WTC11 (cell line): ENCODE results near the gene CSF2. TPM values are rescaled to one million over a fixed set of nuclear protein-coding genes. Genes with fewer than 3 reads are reported as not detected.

Experiments
- ATAC-seq: fragments of 200-7000 bp; cut with Tn5 transposase; 2 replicates; pipeline ENCODE4 v1.10.0; 2021; ENCODE audit warnings: mild to moderate bottlenecking, moderate library complexity
- CTCF ChIA-PET: fragments of 300-600 bp; sonication (Branson Sonifier 250); formaldehyde crosslinking; loops from one replicate; lab custom pipeline; 2021; ENCODE audit warnings: antibody characterized with exemption; lab: Charles Lee
- POLR2A ChIA-PET: fragments of 350-600 bp; sonication (Branson Sonifier 250); formaldehyde crosslinking; loops from one replicate; lab custom pipeline; 2021; ENCODE audit warnings: antibody characterized with exemption; lab: Charles Lee
- DNase-seq: peaks from one replicate; pipeline ENCODE4 v3.0.0; 2021; ENCODE audit warnings: low spot score
- H3K27ac Mint-ChIP-seq: 2 replicates; pipeline ENCODE4 v1.8.0; 2021; ENCODE audit warnings: mixed read lengths
- H3K27me3 Mint-ChIP-seq: 2 replicates; pipeline ENCODE4 v1.8.0; 2021; ENCODE audit warnings: low read depth, mild to moderate bottlenecking, moderate library complexity, mixed read lengths
- H3K36me3 Mint-ChIP-seq: 2 replicates; pipeline ENCODE4 v1.8.0; 2021; ENCODE audit warnings: mixed read lengths
- H3K4me1 Mint-ChIP-seq: 2 replicates; pipeline ENCODE4 v1.8.0; 2022; ENCODE audit warnings: mixed read lengths
- H3K4me3 Mint-ChIP-seq: 2 replicates; pipeline ENCODE4 v1.8.0; 2021; ENCODE audit warnings: mild to moderate bottlenecking, moderate library complexity, mixed read lengths
- H3K9me3 Mint-ChIP-seq: 2 replicates; pipeline ENCODE4 v1.8.0; 2021; ENCODE audit warnings: mixed read lengths
- ATF1 ChIP-seq: sonication (generic); formaldehyde crosslinking; IDR thresholded peaks from 2 replicates; pipeline ENCODE4 v1.8.1; 2023; ENCODE audit warnings: mild to moderate bottlenecking, moderate library complexity, missing genetic modification reagents
- CREM ChIP-seq: sonication (generic); formaldehyde crosslinking; IDR thresholded peaks from 2 replicates; pipeline ENCODE4 v1.8.1; 2022; ENCODE audit warnings: mild to moderate bottlenecking, missing genetic modification reagents, moderate library complexity
- ESRRA ChIP-seq: sonication (generic); formaldehyde crosslinking; IDR thresholded peaks from 2 replicates; pipeline ENCODE4 v1.8.1; 2022; ENCODE audit warnings: mild to moderate bottlenecking, missing genetic modification reagents, borderline replicate concordance
- ETV6 ChIP-seq: sonication (generic); formaldehyde crosslinking; IDR thresholded peaks from 2 replicates; pipeline ENCODE4 v1.8.1; 2022; ENCODE audit warnings: mild to moderate bottlenecking, missing genetic modification reagents
- MXD4 ChIP-seq: fragments of 250-450 bp; sonication (Bioruptor Pico); IDR thresholded peaks from 2 replicates; pipeline ENCODE4 v1.8.0; 2021; ENCODE audit warnings: mild to moderate bottlenecking, moderate library complexity, borderline replicate concordance
- NFATC4 ChIP-seq: fragments of 250-450 bp; sonication (Bioruptor Pico); IDR thresholded peaks from 2 replicates; pipeline ENCODE4 v1.9.0; 2021; ENCODE audit warnings: mild to moderate bottlenecking
- NR1H2 ChIP-seq: sonication (generic); formaldehyde crosslinking; IDR thresholded peaks from 2 replicates; pipeline ENCODE4 v1.9.0; 2021; ENCODE audit warnings: mild to moderate bottlenecking, moderate library complexity, missing genetic modification reagents
- SP1 ChIP-seq: sonication (generic); formaldehyde crosslinking; conservative IDR thresholded peaks from 2 replicates; pipeline ENCODE4 v1.8.1; 2022; ENCODE audit warnings: missing genetic modification reagents
- TEAD4 ChIP-seq: sonication (generic); formaldehyde crosslinking; IDR thresholded peaks from 2 replicates; pipeline ENCODE4 v1.8.0; 2022; ENCODE audit warnings: mild to moderate bottlenecking, missing genetic modification reagents
- ZBTB21 ChIP-seq: sonication (generic); formaldehyde crosslinking; IDR thresholded peaks from 2 replicates; pipeline ENCODE4 v1.8.1; 2023; ENCODE audit warnings: mild to moderate bottlenecking, missing genetic modification reagents, borderline replicate concordance
- ZNF317 ChIP-seq: sonication (generic); formaldehyde crosslinking; IDR thresholded peaks from 2 replicates; pipeline ENCODE4 v1.8.1; 2023; ENCODE audit warnings: low read depth, mild to moderate bottlenecking, moderate library complexity, missing genetic modification reagents, borderline replicate concordance
- ZNF423 ChIP-seq: fragments of 250-450 bp; sonication (Bioruptor Pico); IDR thresholded peaks from 2 replicates; pipeline ENCODE4 v2.1.2; 2022; ENCODE audit warnings: mild to moderate bottlenecking, moderate library complexity
- total RNA-seq: library from RNA; stranded (reverse); gene quantifications from 3 replicates; pipeline ENCODE4 v1.2.3, GENCODE V29; 2021
- TF ChIP-seq, protein P1 (sequence below): sonication (generic); formaldehyde crosslinking; IDR thresholded peaks from 2 replicates; pipeline ENCODE4 v1.8.1; 2023; ENCODE audit warnings: mild to moderate bottlenecking, moderate library complexity, missing genetic modification reagents
- TF ChIP-seq, protein P2 (sequence below): sonication (generic); formaldehyde crosslinking; conservative IDR thresholded peaks from 2 replicates; pipeline ENCODE4 v1.8.1; 2023; ENCODE audit warnings: mild to moderate bottlenecking, low read depth, missing genetic modification reagents, moderate library complexity
- TF ChIP-seq, protein P3 (sequence below): fragments of 250-450 bp; sonication (Bioruptor Pico); IDR thresholded peaks from 2 replicates; pipeline ENCODE4 v1.8.0; 2021; ENCODE audit warnings: mild to moderate bottlenecking
- TF ChIP-seq, protein P4 (sequence below): sonication (generic); formaldehyde crosslinking; IDR thresholded peaks from 2 replicates; pipeline ENCODE4 v1.8.1; 2023; ENCODE audit warnings: mild to moderate bottlenecking, missing genetic modification reagents
- TF ChIP-seq, protein P5 (sequence below): sonication (generic); formaldehyde crosslinking; IDR thresholded peaks from 2 replicates; pipeline ENCODE4 v1.8.1; 2023; ENCODE audit warnings: mild to moderate bottlenecking, missing genetic modification reagents, moderate library complexity
- TF ChIP-seq, protein P6 (sequence below): sonication (generic); formaldehyde crosslinking; IDR thresholded peaks from 2 replicates; pipeline ENCODE4 v1.8.1; 2023; ENCODE audit warnings: mild to moderate bottlenecking, missing genetic modification reagents, moderate library complexity
- TF ChIP-seq, protein P7 (sequence below): sonication (generic); formaldehyde crosslinking; IDR thresholded peaks from 2 replicates; pipeline ENCODE4 v1.8.0; 2023; ENCODE audit warnings: missing genetic modification reagents, mild to moderate bottlenecking, borderline replicate concordance

Gene CSF2
- total RNA-seq, 1 experiment from 2014 or later: not detected

DNA sequence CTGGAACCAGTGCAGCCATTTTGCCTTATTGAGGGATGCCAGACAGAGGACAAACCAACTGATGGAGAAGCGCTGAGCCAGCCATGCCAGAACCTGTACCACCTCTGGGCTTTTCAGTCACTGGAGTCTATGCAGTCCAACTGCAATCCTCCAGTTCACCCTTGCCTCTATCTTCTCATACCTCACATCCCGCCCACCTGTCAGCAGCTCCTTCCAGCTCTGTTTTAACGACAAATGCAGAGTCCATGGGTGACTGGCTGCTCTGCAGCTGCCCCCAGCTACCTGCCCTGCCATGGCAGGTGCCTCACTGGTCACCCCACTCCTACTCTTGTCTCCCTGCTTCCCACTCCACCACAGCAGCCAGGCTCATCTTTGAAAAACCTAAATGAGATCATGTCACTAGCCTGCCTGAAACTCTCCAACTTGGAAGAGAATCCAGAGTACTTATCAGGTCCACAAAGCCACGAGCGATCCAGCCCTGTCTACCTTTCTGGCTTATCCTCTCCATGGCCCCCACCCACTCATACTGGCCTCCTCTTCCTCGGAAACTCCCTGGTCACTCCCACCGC, 48.1 kb upstream of the CSF2 start:
- Mint-ChIP-seq H3K27me3 (no peaks in the 10 kb centered on the region), H3K4me3 (no peak overlapping the region), H3K36me3 (no peaks in the 10 kb centered on the region), H3K4me1 (no peaks in the 10 kb centered on the region)
- DNase-seq: no peak
- TF ChIP-seq ESRRA (CRISPR knock-in tag) (no peak), MXD4 (CRISPR knock-in tag) (no peak), ZBTB21 (CRISPR knock-in tag) (no peak), SP1 (CRISPR knock-in tag) (no peak), ZNF423 (CRISPR knock-in tag) (no peak), ATF1 (no peak), NFATC4 (CRISPR knock-in tag) (no peak), CREM (CRISPR knock-in tag) (no peak), ZNF317 (CRISPR knock-in tag) (no peak), TEAD4 (CRISPR knock-in tag) (no peak), ETV6 (CRISPR knock-in tag) (no peak), NR1H2 (CRISPR knock-in tag) (no peak)
- TF ChIP-seq, protein P1, sequence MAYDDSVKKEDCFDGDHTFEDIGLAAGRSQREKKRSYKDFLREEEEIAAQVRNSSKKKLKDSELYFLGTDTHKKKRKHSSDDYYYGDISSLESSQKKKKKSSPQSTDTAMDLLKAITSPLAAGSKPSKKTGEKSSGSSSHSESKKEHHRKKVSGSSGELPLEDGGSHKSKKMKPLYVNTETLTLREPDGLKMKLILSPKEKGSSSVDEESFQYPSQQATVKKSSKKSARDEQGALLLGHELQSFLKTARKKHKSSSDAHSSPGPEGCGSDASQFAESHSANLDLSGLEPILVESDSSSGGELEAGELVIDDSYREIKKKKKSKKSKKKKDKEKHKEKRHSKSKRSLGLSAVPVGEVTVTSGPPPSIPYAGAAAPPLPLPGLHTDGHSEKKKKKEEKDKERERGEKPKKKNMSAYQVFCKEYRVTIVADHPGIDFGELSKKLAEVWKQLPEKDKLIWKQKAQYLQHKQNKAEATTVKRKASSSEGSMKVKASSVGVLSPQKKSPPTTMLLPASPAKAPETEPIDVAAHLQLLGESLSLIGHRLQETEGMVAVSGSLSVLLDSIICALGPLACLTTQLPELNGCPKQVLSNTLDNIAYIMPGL (CRISPR knock-in tag): no peak
- TF ChIP-seq, protein P2, sequence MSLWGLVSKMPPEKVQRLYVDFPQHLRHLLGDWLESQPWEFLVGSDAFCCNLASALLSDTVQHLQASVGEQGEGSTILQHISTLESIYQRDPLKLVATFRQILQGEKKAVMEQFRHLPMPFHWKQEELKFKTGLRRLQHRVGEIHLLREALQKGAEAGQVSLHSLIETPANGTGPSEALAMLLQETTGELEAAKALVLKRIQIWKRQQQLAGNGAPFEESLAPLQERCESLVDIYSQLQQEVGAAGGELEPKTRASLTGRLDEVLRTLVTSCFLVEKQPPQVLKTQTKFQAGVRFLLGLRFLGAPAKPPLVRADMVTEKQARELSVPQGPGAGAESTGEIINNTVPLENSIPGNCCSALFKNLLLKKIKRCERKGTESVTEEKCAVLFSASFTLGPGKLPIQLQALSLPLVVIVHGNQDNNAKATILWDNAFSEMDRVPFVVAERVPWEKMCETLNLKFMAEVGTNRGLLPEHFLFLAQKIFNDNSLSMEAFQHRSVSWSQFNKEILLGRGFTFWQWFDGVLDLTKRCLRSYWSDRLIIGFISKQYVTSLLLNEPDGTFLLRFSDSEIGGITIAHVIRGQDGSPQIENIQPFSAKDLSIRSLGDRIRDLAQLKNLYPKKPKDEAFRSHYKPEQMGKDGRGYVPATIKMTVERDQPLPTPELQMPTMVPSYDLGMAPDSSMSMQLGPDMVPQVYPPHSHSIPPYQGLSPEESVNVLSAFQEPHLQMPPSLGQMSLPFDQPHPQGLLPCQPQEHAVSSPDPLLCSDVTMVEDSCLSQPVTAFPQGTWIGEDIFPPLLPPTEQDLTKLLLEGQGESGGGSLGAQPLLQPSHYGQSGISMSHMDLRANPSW: no peak
- TF ChIP-seq, protein P3, sequence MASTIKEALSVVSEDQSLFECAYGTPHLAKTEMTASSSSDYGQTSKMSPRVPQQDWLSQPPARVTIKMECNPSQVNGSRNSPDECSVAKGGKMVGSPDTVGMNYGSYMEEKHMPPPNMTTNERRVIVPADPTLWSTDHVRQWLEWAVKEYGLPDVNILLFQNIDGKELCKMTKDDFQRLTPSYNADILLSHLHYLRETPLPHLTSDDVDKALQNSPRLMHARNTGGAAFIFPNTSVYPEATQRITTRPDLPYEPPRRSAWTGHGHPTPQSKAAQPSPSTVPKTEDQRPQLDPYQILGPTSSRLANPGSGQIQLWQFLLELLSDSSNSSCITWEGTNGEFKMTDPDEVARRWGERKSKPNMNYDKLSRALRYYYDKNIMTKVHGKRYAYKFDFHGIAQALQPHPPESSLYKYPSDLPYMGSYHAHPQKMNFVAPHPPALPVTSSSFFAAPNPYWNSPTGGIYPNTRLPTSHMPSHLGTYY (CRISPR knock-in tag): no peak
- TF ChIP-seq, protein P4, sequence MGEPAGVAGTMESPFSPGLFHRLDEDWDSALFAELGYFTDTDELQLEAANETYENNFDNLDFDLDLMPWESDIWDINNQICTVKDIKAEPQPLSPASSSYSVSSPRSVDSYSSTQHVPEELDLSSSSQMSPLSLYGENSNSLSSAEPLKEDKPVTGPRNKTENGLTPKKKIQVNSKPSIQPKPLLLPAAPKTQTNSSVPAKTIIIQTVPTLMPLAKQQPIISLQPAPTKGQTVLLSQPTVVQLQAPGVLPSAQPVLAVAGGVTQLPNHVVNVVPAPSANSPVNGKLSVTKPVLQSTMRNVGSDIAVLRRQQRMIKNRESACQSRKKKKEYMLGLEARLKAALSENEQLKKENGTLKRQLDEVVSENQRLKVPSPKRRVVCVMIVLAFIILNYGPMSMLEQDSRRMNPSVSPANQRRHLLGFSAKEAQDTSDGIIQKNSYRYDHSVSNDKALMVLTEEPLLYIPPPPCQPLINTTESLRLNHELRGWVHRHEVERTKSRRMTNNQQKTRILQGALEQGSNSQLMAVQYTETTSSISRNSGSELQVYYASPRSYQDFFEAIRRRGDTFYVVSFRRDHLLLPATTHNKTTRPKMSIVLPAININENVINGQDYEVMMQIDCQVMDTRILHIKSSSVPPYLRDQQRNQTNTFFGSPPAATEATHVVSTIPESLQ (CRISPR knock-in tag): no peak
- TF ChIP-seq, protein P5, sequence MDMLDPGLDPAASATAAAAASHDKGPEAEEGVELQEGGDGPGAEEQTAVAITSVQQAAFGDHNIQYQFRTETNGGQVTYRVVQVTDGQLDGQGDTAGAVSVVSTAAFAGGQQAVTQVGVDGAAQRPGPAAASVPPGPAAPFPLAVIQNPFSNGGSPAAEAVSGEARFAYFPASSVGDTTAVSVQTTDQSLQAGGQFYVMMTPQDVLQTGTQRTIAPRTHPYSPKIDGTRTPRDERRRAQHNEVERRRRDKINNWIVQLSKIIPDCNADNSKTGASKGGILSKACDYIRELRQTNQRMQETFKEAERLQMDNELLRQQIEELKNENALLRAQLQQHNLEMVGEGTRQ (CRISPR knock-in tag): no peak
- TF ChIP-seq, protein P6, sequence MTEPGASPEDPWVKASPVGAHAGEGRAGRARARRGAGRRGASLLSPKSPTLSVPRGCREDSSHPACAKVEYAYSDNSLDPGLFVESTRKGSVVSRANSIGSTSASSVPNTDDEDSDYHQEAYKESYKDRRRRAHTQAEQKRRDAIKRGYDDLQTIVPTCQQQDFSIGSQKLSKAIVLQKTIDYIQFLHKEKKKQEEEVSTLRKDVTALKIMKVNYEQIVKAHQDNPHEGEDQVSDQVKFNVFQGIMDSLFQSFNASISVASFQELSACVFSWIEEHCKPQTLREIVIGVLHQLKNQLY (CRISPR knock-in tag): no peak
- TF ChIP-seq, protein P7, sequence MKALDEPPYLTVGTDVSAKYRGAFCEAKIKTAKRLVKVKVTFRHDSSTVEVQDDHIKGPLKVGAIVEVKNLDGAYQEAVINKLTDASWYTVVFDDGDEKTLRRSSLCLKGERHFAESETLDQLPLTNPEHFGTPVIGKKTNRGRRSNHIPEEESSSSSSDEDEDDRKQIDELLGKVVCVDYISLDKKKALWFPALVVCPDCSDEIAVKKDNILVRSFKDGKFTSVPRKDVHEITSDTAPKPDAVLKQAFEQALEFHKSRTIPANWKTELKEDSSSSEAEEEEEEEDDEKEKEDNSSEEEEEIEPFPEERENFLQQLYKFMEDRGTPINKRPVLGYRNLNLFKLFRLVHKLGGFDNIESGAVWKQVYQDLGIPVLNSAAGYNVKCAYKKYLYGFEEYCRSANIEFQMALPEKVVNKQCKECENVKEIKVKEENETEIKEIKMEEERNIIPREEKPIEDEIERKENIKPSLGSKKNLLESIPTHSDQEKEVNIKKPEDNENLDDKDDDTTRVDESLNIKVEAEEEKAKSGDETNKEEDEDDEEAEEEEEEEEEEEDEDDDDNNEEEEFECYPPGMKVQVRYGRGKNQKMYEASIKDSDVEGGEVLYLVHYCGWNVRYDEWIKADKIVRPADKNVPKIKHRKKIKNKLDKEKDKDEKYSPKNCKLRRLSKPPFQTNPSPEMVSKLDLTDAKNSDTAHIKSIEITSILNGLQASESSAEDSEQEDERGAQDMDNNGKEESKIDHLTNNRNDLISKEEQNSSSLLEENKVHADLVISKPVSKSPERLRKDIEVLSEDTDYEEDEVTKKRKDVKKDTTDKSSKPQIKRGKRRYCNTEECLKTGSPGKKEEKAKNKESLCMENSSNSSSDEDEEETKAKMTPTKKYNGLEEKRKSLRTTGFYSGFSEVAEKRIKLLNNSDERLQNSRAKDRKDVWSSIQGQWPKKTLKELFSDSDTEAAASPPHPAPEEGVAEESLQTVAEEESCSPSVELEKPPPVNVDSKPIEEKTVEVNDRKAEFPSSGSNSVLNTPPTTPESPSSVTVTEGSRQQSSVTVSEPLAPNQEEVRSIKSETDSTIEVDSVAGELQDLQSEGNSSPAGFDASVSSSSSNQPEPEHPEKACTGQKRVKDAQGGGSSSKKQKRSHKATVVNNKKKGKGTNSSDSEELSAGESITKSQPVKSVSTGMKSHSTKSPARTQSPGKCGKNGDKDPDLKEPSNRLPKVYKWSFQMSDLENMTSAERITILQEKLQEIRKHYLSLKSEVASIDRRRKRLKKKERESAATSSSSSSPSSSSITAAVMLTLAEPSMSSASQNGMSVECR (CRISPR knock-in tag): no peak
- TF ChIP-seq, all 79 proteins: peak for 0
- ChIA-PET CTCF (interaction anchor here (1.0 kb wide), 1 partner anchor 38 kb away, joined by 3 read pairs; no protein-coding TSS in a partner anchor), POLR2A (no interaction called here)
- ATAC-seq: no peak
- no peak overlapping the region for H3K27ac Mint-ChIP-seq
- H3K9me3 Mint-ChIP-seq: no peaks in the 10 kb centered on the region
